ENCODE data around the gene FEZ2. TPM values are rescaled to one million over a fixed set of nuclear protein-coding genes. Genes with fewer than 3 reads are reported as not detected.

Gene FEZ2
- total and polyA plus RNA-seq, 10 of the 15 experiments (the other 5 are each of a cell fraction or from before 2014, with no cell fraction given): 3.0 to 15.4 (median 6.6) TPM

- Histone ChIP-seq H3K4me1 (ENCODE audit: control insufficient read depth, insufficient read depth, low read length) (peaks cover 22% of the 10 kb centered on the region), H4K20me1 (ENCODE audit: control insufficient read depth, insufficient read depth) (no peaks in the 10 kb centered on the region), H3K4me2 (ENCODE audit: control insufficient read depth, insufficient read depth) (no peak overlapping the region), H3K9me3 (replicated peaks; ENCODE audit: control insufficient read depth, insufficient read depth, low read length) (no peaks in the 10 kb centered on the region), H3K9ac (ENCODE audit: control insufficient read depth, insufficient read depth, low read length) (no peak overlapping the region), H3K36me3 (ENCODE audit: control insufficient read depth in 2 of 2, insufficient read depth in 2 of 2, low read length in 1 of 2) (no peaks in the 10 kb centered on the region), H3K27me3 (replicated peaks in 1 of 2; ENCODE audit: control insufficient read depth in 2 of 2, insufficient read depth in 2 of 2, low read length in 1 of 2) (no peaks in the 10 kb centered on the region), H3K79me2 (ENCODE audit: control insufficient read depth, insufficient read depth, low read length) (no peaks in the 10 kb centered on the region), H3K27ac (ENCODE audit: control insufficient read depth, insufficient read depth) (no peak overlapping the region), H3K4me3 (no peak overlapping the region), H2AFZ (ENCODE audit: control insufficient read depth, low read depth, low read length) (no peak overlapping the region)
- POLR2A ChIA-PET: no interaction called here
- CTCF ChIA-PET: interaction anchor here (2.1 kb wide), 1 partner anchor 10 kb away, joined by 6 read pairs; no protein-coding TSS in a partner anchor
- RAD21 ChIA-PET (ENCODE audit: unreplicated experiment): no interaction called here
- intact Hi-C loops (cut with micrococcal nuclease; ENCODE audit: unreplicated experiment): no loop called here
- ATAC-seq (no peak), DNase-seq (ENCODE audit: low read depth, low spot score) (no peak), FAIRE-seq (no peak)
- SMC1A ChIA-PET (ENCODE audit: uncharacterized antibody, unreplicated experiment): interaction anchor here (1.0 kb wide), 1 partner anchor 20 kb away, joined by 3 read pairs; no protein-coding TSS in a partner anchor
- no TSS peak for BruUV-seq (replicated peaks)
- 2% methylated on average over 2 of the region's 2 CpGs for WGBS (ENCODE audit: insufficient coverage, insufficient replicate concordance, low lambda C conversion rate, missing lambda C conversion rate)
- in situ Hi-C loops (cut with MboI): no loop called here
- TF ChIP-seq POLR2AphosphoS2 (IDR thresholded peaks at IDR 0.05; ENCODE audit: low read depth, low read length) (no peak), YY1 (IDR thresholded peaks at IDR 0.05; ENCODE audit: low read depth, low read length) (no peak), TAF1 (IDR thresholded peaks at IDR 0.05; ENCODE audit: borderline replicate concordance, low read depth, low read length) (no peak), TCF7 (IDR thresholded peaks at IDR 0.05; ENCODE audit: borderline replicate concordance) (no peak), CTCF (IDR thresholded peaks at IDR 0.05 in 2 of 3, conservative IDR thresholded peaks at IDR 0.05 in 1 of 3; ENCODE audit: control insufficient read depth in 2 of 3, extremely low read depth in 1 of 3, insufficient read depth in 1 of 3, low read depth in 3 of 3, low read length in 3 of 3) (no peak), HCFC1 (IDR thresholded peaks at IDR 0.05; ENCODE audit: low read length) (no peak), ZBTB11 (CRISPR knock-in tag; IDR thresholded peaks at IDR 0.05) (no peak), POU2F2 (IDR thresholded peaks at IDR 0.05; ENCODE audit: borderline replicate concordance, low read depth, low read length) (no peak), REST (IDR thresholded peaks at IDR 0.05; ENCODE audit: low read depth, low read length) (no peak), SP1 (IDR thresholded peaks at IDR 0.05; ENCODE audit: low read depth, low read length) (no peak), SUZ12 (IDR thresholded peaks at IDR 0.05; ENCODE audit: unreplicated experiment) (no peak), ETV6 (conservative IDR thresholded peaks at IDR 0.05 in 1 of 2, IDR thresholded peaks at IDR 0.05 in 1 of 2; ENCODE audit: borderline replicate concordance in 1 of 2, low read depth in 1 of 2) (no peak), EGR1 (IDR thresholded peaks at IDR 0.05; ENCODE audit: borderline replicate concordance in 1 of 2, low read depth in 2 of 2, low read length in 2 of 2) (no peak), SREBF2 (IDR thresholded peaks at IDR 0.05; ENCODE audit: low read length) (no peak), RFX5 (IDR thresholded peaks at IDR 0.05; ENCODE audit: low read depth, low read length) (no peak), SPI1 (IDR thresholded peaks at IDR 0.05; ENCODE audit: borderline replicate concordance, insufficient read depth, low read depth, low read length) (no peak), IRF4 (IDR thresholded peaks at IDR 0.05; ENCODE audit: low read depth, low read length) (no peak)
Observed at GRCh38 chr2:36526226-36526625, 71.7 kb downstream of the FEZ2 start.

All from GM12878 (cell line).